H1 (cell line): ENCODE results near the gene CREB3L1. TPM values are rescaled to one million over a fixed set of nuclear protein-coding genes. Genes with fewer than 3 reads are reported as not detected.

Experiments used
- CTCF ChIA-PET: fragments of 300-600 bp; sonication (Branson Sonifier 250); formaldehyde crosslinking; loops from one replicate; lab custom pipeline; 2021; ENCODE audit not compliant: partially characterized antibody; lab: Charles Lee
- POLR2A ChIA-PET: fragments of 300-600 bp; sonication (Branson Sonifier 250); formaldehyde crosslinking; loops from one replicate; lab custom pipeline; 2021; ENCODE audit warnings: inconsistent platforms; ENCODE audit not compliant: partially characterized antibody; lab: Charles Lee
- DNase-seq, 2 experiments: peaks; one replicate each; pipeline versions ENCODE4 v3.0.0 to v3.0.0-alpha.2; 2010 to 2022; ENCODE audit warnings: low spot score in 2 of 2, low read depth in 1 of 2, mixed read lengths in 1 of 2
- FAIRE-seq: peaks from 2 replicates; lab custom pipeline; 2011; peaks lifted over from hg19 to GRCh38; lab: Jason Lieb, UNC
- H2AFZ ChIP-seq: 2 replicates; pipeline ENCODE4 v1.8.1; 2012; ENCODE audit warnings: low read length, inconsistent platforms
- H2AK5ac ChIP-seq: 2 replicates; pipeline ENCODE4 v1.6.1; 2013; ENCODE audit warnings: low read depth, low read length
- H2BK120ac ChIP-seq: replicated peaks from 2 replicates; pipeline ENCODE3; 2013; ENCODE audit warnings: low read depth, low read length, inconsistent platforms
- H2BK12ac ChIP-seq: 2 replicates; pipeline ENCODE4 v1.6.1; 2013; ENCODE audit warnings: low read depth, low read length
- H2BK15ac ChIP-seq: 2 replicates; pipeline ENCODE4 v1.6.1; 2013; ENCODE audit warnings: low read length
- H2BK20ac ChIP-seq: 2 replicates; pipeline ENCODE4 v1.6.1; 2013; ENCODE audit warnings: low read length
- H2BK5ac ChIP-seq: 2 replicates; pipeline ENCODE4 v1.6.1; 2013; ENCODE audit warnings: low read depth, low read length
- H3K14ac ChIP-seq: 2 replicates; pipeline ENCODE4 v1.6.1; 2013; ENCODE audit warnings: inconsistent platforms; ENCODE audit not compliant: insufficient read length
- H3K18ac ChIP-seq: 2 replicates; pipeline ENCODE4 v1.6.1; 2013; ENCODE audit warnings: low read length; ENCODE audit errors: extremely low read depth
- H3K23ac ChIP-seq: 2 replicates; pipeline ENCODE4 v1.6.1; 2013; ENCODE audit warnings: inconsistent platforms; ENCODE audit not compliant: insufficient read length
- H3K23me2 ChIP-seq: 2 replicates; pipeline ENCODE4 v1.6.1; 2013; ENCODE audit warnings: low read depth, low read length
- H3K27ac ChIP-seq: 2 replicates; pipeline ENCODE4 v1.6.1; 2011; ENCODE audit warnings: low read depth, low read length, inconsistent platforms
- H3K27me3 ChIP-seq, 4 experiments: replicated peaks in 1 of 4; 1 replicate in 1 of 4; 2 replicates in 3 of 4; pipeline versions ENCODE4 v1.6.1 to v1.8.1; 2011 to 2013; ENCODE audit warnings: low read length in 3 of 4, mild to moderate bottlenecking in 3 of 4, inconsistent platforms in 2 of 4, mixed read lengths in 2 of 4, moderate library complexity in 1 of 4; ENCODE audit not compliant: control insufficient read depth in 3 of 4, insufficient read depth in 3 of 4; ENCODE audit errors: extremely low read depth in 1 of 4
- H3K36me3 ChIP-seq, 4 experiments: 2 replicates each; pipeline versions ENCODE4 v1.6.1 to v1.8.1; 2011 to 2013; ENCODE audit warnings: mild to moderate bottlenecking in 4 of 4, low read length in 3 of 4, moderate library complexity in 2 of 4, control low read depth in 1 of 4, inconsistent platforms in 1 of 4; ENCODE audit not compliant: insufficient read depth in 4 of 4, control insufficient read depth in 2 of 4
- H3K4ac ChIP-seq: replicated peaks from 2 replicates; pipeline ENCODE3; 2013; ENCODE audit warnings: low read length, low read depth, mixed read lengths, inconsistent platforms; ENCODE audit not compliant: insufficient read length
- H3K4me1 ChIP-seq, 4 experiments: replicated peaks in 1 of 4; 1 replicate in 1 of 4; 2 replicates in 3 of 4; pipeline versions ENCODE4 v1.6.1 to v1.8.1; 2011 to 2013; ENCODE audit warnings: low read length in 3 of 4, inconsistent platforms in 2 of 4, mixed read lengths in 1 of 4; ENCODE audit not compliant: insufficient read depth in 4 of 4, control insufficient read depth in 3 of 4
- H3K4me2 ChIP-seq, 2 experiments: 2 replicates each; pipeline versions ENCODE4 v1.6.1 to v1.8.1; 2011 to 2013; ENCODE audit warnings: low read depth in 2 of 2, low read length in 2 of 2, control low read depth in 1 of 2, inconsistent platforms in 1 of 2, mild to moderate bottlenecking in 1 of 2; ENCODE audit not compliant: insufficient read depth in 1 of 2
- H3K4me3 ChIP-seq, 4 experiments: fragments of 200-600, 300-600 bp in 1 of 4; sonication (generic), shearing (Covaris generic), sonication (Bioruptor Twin) in 1 of 4; 2 replicates each; pipeline versions ENCODE4 v1.5.1 to v1.8.1; 2011 to 2016; ENCODE audit warnings: low read length in 4 of 4, low read depth in 3 of 4, control low read depth in 2 of 4, inconsistent platforms in 2 of 4, mild to moderate bottlenecking in 2 of 4, mixed read lengths in 1 of 4, moderate library complexity in 1 of 4; ENCODE audit not compliant: insufficient read depth in 2 of 4; ENCODE audit errors: extremely low read depth in 1 of 4
- H3K56ac ChIP-seq: replicated peaks from 2 replicates; pipeline ENCODE3; 2013; ENCODE audit warnings: low read depth, mild to moderate bottlenecking, mixed read lengths, low read length, inconsistent platforms; ENCODE audit not compliant: insufficient read length
- H3K79me1 ChIP-seq: 2 replicates; pipeline ENCODE4 v1.6.1; 2013; ENCODE audit warnings: low read depth, low read length, control low read depth
- H3K79me2 ChIP-seq, 2 experiments: 2 replicates each; pipeline versions ENCODE4 v1.6.1 to v1.8.1; 2012 to 2013; ENCODE audit warnings: low read length in 2 of 2, mild to moderate bottlenecking in 2 of 2, inconsistent platforms in 1 of 2; ENCODE audit not compliant: insufficient read depth in 2 of 2, control insufficient read depth in 1 of 2
- H3K9ac ChIP-seq, 4 experiments: replicated peaks in 1 of 4; 1 replicate in 1 of 4; 2 replicates in 3 of 4; pipeline versions ENCODE4 v1.6.1 to v1.8.1; 2011 to 2013; ENCODE audit warnings: low read depth in 3 of 4, low read length in 3 of 4, control low read depth in 2 of 4, mild to moderate bottlenecking in 2 of 4, moderate library complexity in 2 of 4, inconsistent platforms in 1 of 4; ENCODE audit errors: extremely low read depth in 1 of 4
- H3K9me3 ChIP-seq, 2 experiments: 2 replicates each; pipeline versions ENCODE4 v1.6.1 to v1.8.1; 2012 to 2013; ENCODE audit warnings: mild to moderate bottlenecking in 2 of 2, moderate library complexity in 2 of 2, control low read depth in 1 of 2, inconsistent platforms in 1 of 2, low read depth in 1 of 2, low read length in 1 of 2, mixed read lengths in 1 of 2; ENCODE audit not compliant: insufficient read depth in 2 of 2
- H4K20me1 ChIP-seq, 2 experiments: replicated peaks in 1 of 2; 2 replicates each; pipeline versions ENCODE3 to v1.8.1; 2011 to 2013; ENCODE audit warnings: inconsistent platforms in 2 of 2, low read length in 2 of 2, mild to moderate bottlenecking in 1 of 2; ENCODE audit not compliant: insufficient read depth in 2 of 2, control insufficient read depth in 1 of 2
- H4K5ac ChIP-seq: 2 replicates; pipeline ENCODE4 v1.6.1; 2013; ENCODE audit warnings: low read length, low read depth, mixed read lengths, inconsistent platforms; ENCODE audit not compliant: insufficient read length
- H4K8ac ChIP-seq: 2 replicates; pipeline ENCODE4 v1.8.0; 2013; ENCODE audit warnings: mild to moderate bottlenecking, moderate library complexity, low read length, inconsistent platforms; ENCODE audit not compliant: insufficient read depth; ENCODE audit errors: extremely low read depth
- H4K91ac ChIP-seq: replicated peaks from 2 replicates; pipeline ENCODE3; 2013; ENCODE audit warnings: low read length, mixed read lengths, inconsistent platforms; ENCODE audit not compliant: insufficient read length
- EP300 ChIP-seq, 2 experiments: IDR thresholded peaks; 1 replicate in 1 of 2; 2 replicates in 1 of 2; pipeline ENCODE4 v1.6.1; 2011 to 2012; ENCODE audit warnings: low read depth in 2 of 2, low read length in 2 of 2, mild to moderate bottlenecking in 2 of 2, borderline replicate concordance in 1 of 2, inconsistent platforms in 1 of 2, moderate library complexity in 1 of 2
- PHF8 ChIP-seq: fragments of 200-600 bp; sonication (generic); conservative IDR thresholded peaks from 2 replicates; pipeline ENCODE4 v1.7.1; 2012; ENCODE audit warnings: low read depth, mild to moderate bottlenecking, inconsistent platforms, low read length, moderate library complexity
- POLR2AphosphoS5 ChIP-seq: IDR thresholded peaks from 2 replicates; pipeline ENCODE4 v1.6.1; 2011; ENCODE audit warnings: low read depth, low read length
- RAD21 ChIP-seq, 2 experiments: IDR thresholded peaks in 1 of 2; conservative IDR thresholded peaks in 1 of 2; 2 replicates each; pipeline ENCODE4 v1.6.1; 2011; ENCODE audit warnings: low read depth in 2 of 2, low read length in 2 of 2, improper control_type of control experiment in 1 of 2, inconsistent platforms in 1 of 2, mild to moderate bottlenecking in 1 of 2, moderate library complexity in 1 of 2
- WGBS, 2 experiments: shearing (Covaris generic) in 1 of 2; methylation state at CpG; one replicate each; pipeline versions ENCODE4 v1.1.6 to v1.1.7; 2013 to 2015; ENCODE audit warnings: low lambda C conversion rate in 2 of 2, mixed read lengths in 2 of 2, inconsistent platforms in 1 of 2, low coverage in 1 of 2, missing lambda C conversion rate in 1 of 2; ENCODE audit not compliant: insufficient replicate concordance in 2 of 2, insufficient coverage in 1 of 2, insufficient read length in 1 of 2; ENCODE audit errors: extremely low coverage in 1 of 2, missing lambda C conversion rate in 1 of 2; 5-methylcytosine and 5-hydroxymethylcytosine counted together
- polyA plus RNA-seq, 7 experiments: library from polyadenylated mRNA; depleted of rRNA in 3 of 7; stranded (reverse) in 5 of 7; unstranded in 2 of 7; fragments of >200 nt in 5 of 7; fragments of 200-250 nt in 2 of 7; gene quantifications; 1 replicate in 5 of 7; 2 replicates in 1 of 7; 4 replicates in 1 of 7; pipeline versions ENCODE4 v1.2.1 to v1.2.3, GENCODE V29; 2011 to 2013; ENCODE audit warnings: missing spikeins in 2 of 7, mixed read lengths in 2 of 7
- total RNA-seq: library from RNA; stranded (reverse); fragmentation: NEBNext Ultra II Directional; extraction: Animal tissue kit (Norgen Biotek cat#: 25700); gene quantifications from 2 replicates; pipeline ENCODE4 v1.2.1, GENCODE V29; 2021

The CREB3L1 gene
- total and polyA plus RNA-seq, 2 of the 8 experiments (the other 6 are each of a cell fraction or from before 2014, with no cell fraction given), result 4.1 to 12.7 TPM

DNA sequence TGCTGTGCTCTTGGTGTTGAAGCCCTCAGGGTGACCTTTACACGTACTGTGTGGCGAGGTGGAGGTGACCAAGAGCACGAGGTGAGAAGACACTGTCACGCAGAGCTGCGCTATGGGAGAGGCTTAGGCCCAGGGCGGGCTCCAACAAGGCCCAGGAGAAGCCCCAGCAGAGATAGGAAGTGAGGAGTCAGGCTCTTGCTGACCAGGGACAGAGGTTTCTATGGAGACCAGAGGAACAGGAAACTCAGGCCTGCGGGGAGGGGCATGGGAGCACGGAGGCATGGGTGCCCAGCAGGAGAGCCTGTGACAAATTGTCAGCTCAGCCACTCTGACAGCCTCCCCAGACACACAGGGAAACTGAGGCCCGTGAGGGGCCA lies 85.6 kb downstream of the CREB3L1 start:
- no peak overlapping the region for H3K4me3 ChIP-seq
- no peaks in the 10 kb centered on the region for H3K9me3 ChIP-seq
- H3K56ac ChIP-seq, result no peak overlapping the region
- CTCF ChIA-PET, result interaction anchor here (1.2 to 44.5 kb wide), 5 partner anchors 3 to 55 kb away, joined by 3 to 1004 read pairs (median 8); partner anchors contain the start of genes DGKZ and MDK
- no peak overlapping the region for H2BK15ac ChIP-seq
- no peak overlapping the region for H2AFZ ChIP-seq
- no peak overlapping the region for H4K8ac ChIP-seq
- H3K27ac ChIP-seq, result peak overlapping the region; percentile 57; the same call in 1 of the 2 replicates
- no peak overlapping the region for H2BK20ac ChIP-seq
- no peak for DNase-seq
- POLR2A ChIA-PET, result interaction anchor here (1.0 to 7.8 kb wide), 3 partner anchors 12 to 17 kb away, joined by 3 to 69 read pairs (median 3); partner anchors contain the start of gene DGKZ
- peaks cover 0 to 23% (median 14%) of the 10 kb centered on the region in 4 experiments; a peak in 6 of 7 replicates for H3K4me1 ChIP-seq
- 82% methylated on average over 9 of the region's 9 CpGs; no CpG with 5 or more reads in 1 of the 2 experiments for WGBS, 2 experiments
- no peak overlapping the region for H2AK5ac ChIP-seq
- peaks cover 8 to 30% of the 10 kb centered on the region in 2 experiments for H4K20me1 ChIP-seq
- peaks cover 0 to 1% (median 0%) of the 10 kb centered on the region in 4 experiments; a peak in 1 of 8 replicates for H3K36me3 ChIP-seq
- no peaks in the 10 kb centered on the region for H3K23me2 ChIP-seq
- no peak overlapping the region for H3K14ac ChIP-seq
- FAIRE-seq, result no peak
- no peaks in the 10 kb centered on the region for H3K27me3 ChIP-seq
- H3K4me2 ChIP-seq, result no peak overlapping the region
- H3K18ac ChIP-seq, result no peak overlapping the region; the same call in 1 of the 2 replicates
- H4K5ac ChIP-seq, result no peak overlapping the region
- H3K23ac ChIP-seq, result no peak overlapping the region
- peaks cover 21% of the 10 kb centered on the region for H3K79me1 ChIP-seq
- H4K91ac ChIP-seq, result no peak overlapping the region
- peak overlapping the region; percentile 71; the same call in 1 of the 2 replicates for H2BK5ac ChIP-seq
- H3K4ac ChIP-seq, result no peak overlapping the region
- peaks cover 0 to 56% of the 10 kb centered on the region in 2 experiments; a peak in 2 of 4 replicates for H3K79me2 ChIP-seq
- no peak overlapping the region for H2BK12ac ChIP-seq
- no peak overlapping the region for H3K9ac ChIP-seq
- H2BK120ac ChIP-seq, result no peak overlapping the region
- no peak for TF ChIP-seq RAD21 (IDR thresholded peaks at IDR 0.05 in 1 of 2, conservative IDR thresholded peaks at IDR 0.05 in 1 of 2; ENCODE audit: low read depth in 2 of 2, low read length in 2 of 2)
- TF ChIP-seq PHF8, result no peak
- no peak for TF ChIP-seq POLR2AphosphoS5
- no peak for TF ChIP-seq EP300 (IDR thresholded peaks at IDR 0.05; ENCODE audit: borderline replicate concordance in 1 of 2, low read depth in 2 of 2, low read length in 2 of 2)
